GM19324 (cell line): ENCODE data around the gene TUBB1.
"Not testable (repeated sequence)": the region's sequence is repeated elsewhere in the genome, so short reads cannot be mapped to it uniquely, and the experiment has no call there.

Experiments
- ATAC-seq: cut with Tn5 transposase; IDR thresholded peaks from one replicate; pipeline ENCODE4 v1.9.1; 2021; ENCODE audit warnings: mild to moderate bottlenecking, moderate library complexity; ENCODE audit not compliant: unreplicated experiment, low FRiP score

Gene TUBB1

GRCh38 chr20:59019217-59019616, at the start of gene TUBB1:
TUBB1 (plus strand) TSS chr20:59019429; CDS start chr20:59019523, 94 bp downstream.
- ATAC-seq = no peak

DNA sequence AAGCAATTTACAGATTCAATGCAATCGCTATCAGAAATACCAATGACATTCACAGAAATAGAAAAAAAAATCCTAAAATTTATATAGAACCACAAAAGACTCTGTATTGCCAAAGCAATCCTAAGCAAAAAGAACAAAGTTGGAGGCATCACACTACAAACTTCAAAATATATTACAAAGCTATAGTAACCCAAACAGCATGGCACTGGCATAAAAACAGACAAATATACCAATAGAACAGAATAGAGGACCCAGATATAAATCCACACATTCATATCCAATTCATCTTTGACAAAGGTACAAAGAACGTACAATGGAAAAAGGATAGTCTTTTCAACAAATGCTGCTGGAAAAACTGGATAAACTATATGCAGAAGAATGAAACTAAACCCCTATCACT, 49.8 kb upstream of the TUBB1 start:
- no peak for ATAC-seq

- ATAC-seq = peak; percentile 62
Measured at GRCh38 chr20:58970146-58970545, 49.1 kb upstream of the TUBB1 start.

DNA sequence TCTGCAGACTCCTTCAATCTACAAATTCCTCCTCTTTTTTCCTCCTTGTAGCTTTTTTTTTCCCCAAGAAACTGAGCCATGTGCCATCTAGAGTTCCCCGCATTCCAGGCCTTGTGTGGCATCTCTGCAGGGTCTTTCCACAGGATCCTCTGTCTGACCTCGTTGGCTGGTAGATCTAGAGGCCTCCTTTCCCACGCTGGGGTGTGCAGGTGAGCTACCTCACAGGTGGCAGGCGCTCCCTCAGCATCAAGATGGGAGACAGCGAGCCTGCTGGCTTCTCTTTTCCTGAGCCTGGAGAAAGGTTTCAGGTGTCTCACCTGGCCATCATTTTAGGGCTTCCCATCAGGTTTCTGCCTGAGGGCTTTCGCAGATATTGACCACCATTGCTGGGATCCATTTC, 47.8 kb upstream of the TUBB1 start:
- ATAC-seq = no peak

GRCh38 chr20:58973179-58973578, 46.0 kb upstream of the TUBB1 start:
- ATAC-seq = no peak

DNA sequence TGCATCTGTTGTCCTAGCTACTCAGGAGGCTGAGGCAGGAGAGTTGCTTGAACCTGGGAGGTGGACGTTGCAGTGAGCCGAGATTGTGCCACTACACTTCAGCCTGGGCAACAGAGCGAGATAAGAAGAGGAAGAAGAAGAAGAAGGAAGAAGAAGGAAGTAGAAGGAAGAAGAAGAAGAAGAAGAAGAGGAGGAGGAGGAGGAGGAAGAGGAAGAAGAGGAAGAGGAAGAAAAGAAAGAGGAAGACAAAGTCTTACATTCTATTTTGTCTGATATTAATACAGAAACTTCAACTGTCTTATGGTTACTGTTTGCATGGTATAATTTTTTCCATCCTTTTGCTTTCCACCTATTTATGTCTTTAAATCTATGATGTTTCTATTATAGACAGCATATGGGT, 45.4 kb upstream of the TUBB1 start:
- ATAC-seq = no peak

DNA sequence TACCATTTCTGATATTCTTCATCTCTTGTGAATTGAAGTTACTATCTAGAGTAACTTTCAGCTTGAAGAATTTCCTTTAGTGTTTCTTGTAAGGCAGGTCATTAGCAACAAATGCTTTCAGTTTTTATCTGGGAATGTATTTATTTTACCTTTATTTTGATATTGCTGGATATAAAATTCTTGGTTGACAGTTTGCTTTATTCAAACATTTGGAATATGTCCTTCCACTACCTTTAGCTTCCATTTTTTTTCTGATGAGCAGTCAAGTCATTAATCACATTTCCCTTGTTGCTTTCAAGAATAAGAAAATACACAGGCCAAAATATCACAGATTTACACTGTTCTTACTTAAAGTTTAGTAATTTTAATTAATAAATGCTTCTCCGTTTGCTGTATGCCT, 43.9 kb upstream of the TUBB1 start:
- no peak for ATAC-seq

- no peak for ATAC-seq
Measured at GRCh38 chr20:58976061-58976730, 43.0 kb upstream of the TUBB1 start.

DNA sequence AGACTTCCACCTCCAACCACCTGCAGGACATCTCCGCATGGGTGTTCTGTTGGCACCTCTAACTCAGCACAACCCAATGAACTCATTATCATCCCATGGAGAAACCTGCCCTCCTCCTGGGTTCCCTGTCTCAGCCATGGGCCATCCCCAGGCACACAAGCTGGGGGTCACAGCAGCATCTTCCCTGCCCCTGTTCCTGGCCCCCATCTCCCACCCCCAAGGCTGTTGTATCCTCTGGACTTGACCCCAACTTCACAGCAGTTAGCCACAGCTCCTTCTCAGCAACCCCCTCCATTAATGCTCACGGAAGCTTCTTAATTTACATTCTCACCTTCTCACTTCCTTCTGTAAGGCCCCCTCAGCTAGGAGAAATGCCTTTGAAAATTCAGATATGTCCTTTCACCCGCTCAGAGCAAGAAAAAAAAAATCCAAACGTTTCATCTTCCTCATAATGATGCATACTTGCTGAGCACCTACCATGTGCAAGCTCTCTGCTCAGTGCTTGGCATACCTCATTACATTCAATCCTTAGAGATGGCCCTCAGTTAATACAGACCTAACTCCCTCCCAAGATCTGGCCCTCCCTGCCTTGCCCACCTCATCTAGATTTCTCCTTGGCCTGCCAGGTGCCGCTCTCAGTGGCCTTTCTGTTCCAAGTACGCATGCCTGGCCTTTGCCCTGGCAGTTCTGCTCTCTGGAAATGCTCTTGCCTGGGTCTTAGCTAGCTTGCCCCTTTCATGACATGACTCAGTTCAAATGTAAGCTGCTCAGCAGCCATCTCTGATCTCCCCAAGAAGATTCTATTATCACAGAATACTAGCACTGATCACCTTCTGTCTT, 40.7 kb upstream of the TUBB1 start:
- ATAC-seq = no peak

DNA sequence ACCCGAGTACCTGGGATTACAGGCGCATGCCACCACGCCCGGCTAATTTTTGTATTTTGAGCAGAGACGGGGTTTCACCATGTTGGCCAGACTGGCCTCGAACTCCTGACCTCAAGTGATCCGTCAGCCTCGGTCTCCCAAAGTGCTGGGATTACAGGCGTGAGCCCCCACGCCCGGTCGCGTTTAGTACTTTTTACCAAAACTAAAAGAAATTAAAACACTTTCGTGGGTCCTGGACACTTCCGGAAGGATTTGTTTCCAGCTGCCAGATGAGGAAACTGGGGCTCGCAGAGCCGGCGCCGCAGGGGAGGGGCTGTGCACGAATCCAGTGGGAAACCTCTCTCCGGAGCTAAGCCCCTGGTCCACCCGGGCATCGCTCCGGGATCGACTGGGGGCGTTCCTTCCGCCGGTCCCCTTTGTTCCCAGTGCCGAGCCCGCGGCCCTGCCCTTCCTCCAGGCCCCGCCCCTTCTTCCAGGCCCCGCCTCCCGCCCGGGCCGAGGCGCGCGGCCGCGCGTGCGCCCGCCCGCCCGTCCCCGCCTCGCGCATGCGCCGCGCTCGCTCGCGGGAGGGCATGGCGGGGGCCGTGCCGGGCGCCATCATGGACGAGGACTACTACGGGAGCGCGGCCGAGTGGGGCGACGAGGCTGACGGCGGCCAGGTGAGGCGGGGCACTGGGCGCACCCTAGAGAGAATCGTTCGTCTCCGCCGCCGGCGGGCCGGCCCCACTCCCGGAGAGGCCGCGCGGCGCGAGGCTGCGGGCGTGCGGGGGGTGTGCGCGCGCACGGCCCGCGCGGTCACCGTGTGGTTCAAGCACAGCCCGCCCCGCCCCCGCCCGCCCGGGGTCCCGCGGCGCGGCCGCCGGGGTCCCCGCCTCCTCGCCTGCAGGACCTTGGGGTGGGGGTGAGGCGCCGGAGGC, 38.3 kb upstream of the TUBB1 start, which contains the start of gene NELFCD:
TSS of gene NELFCD (plus strand) at position 546 of the 917 bp plus-strand sequence. CDS start at position 600, 54 bp downstream.
- ATAC-seq = peak; percentile 90

GRCh38 chr20:58981628-58982364, 37.4 kb upstream of the TUBB1 start:
- ATAC-seq = no peak

- ATAC-seq = no peak
Measured at GRCh38 chr20:58982406-58983114, 36.7 kb upstream of the TUBB1 start.

DNA sequence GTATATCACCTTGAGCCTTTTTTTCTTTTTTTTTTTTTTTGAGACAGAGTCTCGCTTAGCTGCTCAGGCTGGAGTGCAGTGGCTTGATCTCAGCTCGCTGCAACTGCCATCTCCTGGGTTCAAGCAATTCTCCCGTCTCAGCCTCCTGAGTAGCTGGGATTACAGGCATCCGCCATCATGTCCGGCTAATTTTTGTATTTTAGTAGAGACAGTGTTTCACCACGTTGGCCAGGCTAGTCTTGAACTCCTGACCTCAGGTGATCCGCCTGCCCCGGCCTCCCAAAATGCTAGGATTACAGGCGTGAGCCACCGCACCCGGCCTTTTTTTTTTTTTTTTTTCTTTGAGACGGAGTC, 36.1 kb upstream of the TUBB1 start:
- ATAC-seq = not testable (repeated sequence)

GRCh38 chr20:58984691-58985090, 34.5 kb upstream of the TUBB1 start:
- ATAC-seq = no peak

DNA sequence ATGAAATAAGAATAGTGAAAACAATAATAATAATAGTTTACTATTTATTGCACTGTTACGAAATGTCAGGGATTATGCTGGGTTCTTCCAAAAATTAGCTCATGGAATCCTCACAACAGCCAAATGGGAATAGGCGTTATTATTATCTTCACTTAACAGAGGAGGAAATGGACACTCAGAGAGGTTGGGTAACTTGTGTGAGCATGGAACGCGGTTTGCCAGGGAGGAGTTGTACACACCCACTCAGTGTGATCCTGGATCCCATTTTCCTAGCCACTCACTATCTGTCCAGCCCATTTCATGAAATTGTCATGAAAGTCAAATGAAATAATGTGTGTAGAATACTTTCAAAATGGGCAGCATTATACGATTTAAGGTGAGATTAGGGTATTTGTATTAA, 33.6 kb upstream of the TUBB1 start:
- ATAC-seq = no peak

GRCh38 chr20:58986286-58986967, 32.8 kb upstream of the TUBB1 start:
- no peak for ATAC-seq

- ATAC-seq = no peak
Measured at GRCh38 chr20:58986968-58987517, 32.2 kb upstream of the TUBB1 start.

GRCh38 chr20:58987790-58988564, 31.3 kb upstream of the TUBB1 start:
- no peak for ATAC-seq
